ENCODE data around the gene MAGT1.

The MAGT1 gene

DNA sequence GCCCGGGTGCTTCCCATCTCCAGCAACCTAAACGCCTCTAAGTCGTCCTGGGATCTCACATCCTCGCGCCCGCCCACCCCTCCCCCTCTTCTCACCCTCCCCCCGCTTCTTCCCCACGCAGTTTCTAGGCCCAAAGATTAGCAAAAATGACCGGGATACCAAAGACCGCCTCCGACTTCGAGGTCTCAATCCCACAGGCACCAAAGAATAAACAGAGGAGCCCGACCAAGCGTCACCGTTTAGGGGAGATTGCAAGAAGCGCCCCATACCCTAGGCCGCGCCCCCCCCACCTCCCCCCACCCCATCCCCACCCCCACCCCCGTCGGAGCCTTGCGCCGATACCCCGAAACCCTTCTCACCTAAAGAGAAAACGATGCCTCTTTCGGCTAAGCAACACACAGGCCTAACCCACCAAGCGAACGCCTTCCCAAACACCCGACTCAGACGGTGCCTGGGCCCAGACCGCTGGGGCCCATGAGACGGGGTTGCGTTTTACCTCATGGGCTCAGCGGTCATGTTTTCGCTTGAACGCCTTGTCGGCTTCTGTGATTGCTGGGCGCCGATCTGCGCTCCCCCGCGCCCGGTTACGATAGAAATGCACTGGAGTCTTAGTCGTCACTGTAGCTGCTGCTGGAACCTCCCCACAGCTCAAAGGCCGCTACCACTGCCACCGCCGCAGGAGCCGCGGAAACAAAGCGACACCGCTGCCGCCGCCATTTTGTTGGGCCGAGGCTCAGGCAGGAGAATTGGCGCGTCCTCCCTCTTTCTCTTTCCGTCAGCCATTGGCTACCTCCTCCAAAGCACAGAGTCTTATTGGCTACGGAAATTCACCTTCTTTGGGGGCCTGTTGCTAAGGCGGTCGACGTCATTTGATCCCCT lies 109.5 kb downstream of the MAGT1 start, which contains the start of gene ATRX:
ATRX (minus strand) TSS at position 731 of the 879 bp plus-strand sequence; CDS start at position 516, 215 bp downstream.
- TF ChIP-seq, protein P1, sequence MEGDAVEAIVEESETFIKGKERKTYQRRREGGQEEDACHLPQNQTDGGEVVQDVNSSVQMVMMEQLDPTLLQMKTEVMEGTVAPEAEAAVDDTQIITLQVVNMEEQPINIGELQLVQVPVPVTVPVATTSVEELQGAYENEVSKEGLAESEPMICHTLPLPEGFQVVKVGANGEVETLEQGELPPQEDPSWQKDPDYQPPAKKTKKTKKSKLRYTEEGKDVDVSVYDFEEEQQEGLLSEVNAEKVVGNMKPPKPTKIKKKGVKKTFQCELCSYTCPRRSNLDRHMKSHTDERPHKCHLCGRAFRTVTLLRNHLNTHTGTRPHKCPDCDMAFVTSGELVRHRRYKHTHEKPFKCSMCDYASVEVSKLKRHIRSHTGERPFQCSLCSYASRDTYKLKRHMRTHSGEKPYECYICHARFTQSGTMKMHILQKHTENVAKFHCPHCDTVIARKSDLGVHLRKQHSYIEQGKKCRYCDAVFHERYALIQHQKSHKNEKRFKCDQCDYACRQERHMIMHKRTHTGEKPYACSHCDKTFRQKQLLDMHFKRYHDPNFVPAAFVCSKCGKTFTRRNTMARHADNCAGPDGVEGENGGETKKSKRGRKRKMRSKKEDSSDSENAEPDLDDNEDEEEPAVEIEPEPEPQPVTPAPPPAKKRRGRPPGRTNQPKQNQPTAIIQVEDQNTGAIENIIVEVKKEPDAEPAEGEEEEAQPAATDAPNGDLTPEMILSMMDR (conservative IDR thresholded peaks at IDR 0.05; ENCODE audit: low read depth, low read length) = no peak
- peak within 1 kb of the TSS; percentile 74 for H3K4me3 ChIP-seq (ENCODE audit: low read length)

DNA sequence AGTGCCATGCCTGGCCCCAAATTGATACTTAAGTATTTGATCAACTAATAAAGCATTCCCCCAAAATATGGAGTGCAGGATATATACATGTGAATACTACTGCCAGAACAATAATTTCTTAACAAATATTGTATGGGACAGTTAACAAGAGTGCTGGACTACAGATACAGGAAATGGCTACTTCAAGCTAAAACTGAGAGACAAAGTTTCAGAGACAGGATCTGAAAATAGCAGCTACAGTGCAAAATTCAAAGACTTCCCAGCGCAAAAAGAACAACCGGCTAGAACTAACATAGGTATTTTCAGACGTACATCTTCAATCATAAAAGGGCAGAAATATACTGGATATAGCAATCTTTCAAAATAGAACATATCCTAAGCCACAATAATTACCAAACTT lies 115.5 kb downstream of the MAGT1 start:
- DNase-seq (ENCODE audit: low read depth) = no peak
- TF ChIP-seq, protein P1 (conservative IDR thresholded peaks at IDR 0.05; ENCODE audit: low read depth, low read length) = no peak
- H3K4me3 ChIP-seq (ENCODE audit: low read length) = no peak overlapping the region

More for the DNA sequence above, 109.5 kb downstream of the MAGT1 start, which contains the start of gene ATRX:
- DNase-seq (ENCODE audit: low read depth) = peak; percentile 38

DNA sequence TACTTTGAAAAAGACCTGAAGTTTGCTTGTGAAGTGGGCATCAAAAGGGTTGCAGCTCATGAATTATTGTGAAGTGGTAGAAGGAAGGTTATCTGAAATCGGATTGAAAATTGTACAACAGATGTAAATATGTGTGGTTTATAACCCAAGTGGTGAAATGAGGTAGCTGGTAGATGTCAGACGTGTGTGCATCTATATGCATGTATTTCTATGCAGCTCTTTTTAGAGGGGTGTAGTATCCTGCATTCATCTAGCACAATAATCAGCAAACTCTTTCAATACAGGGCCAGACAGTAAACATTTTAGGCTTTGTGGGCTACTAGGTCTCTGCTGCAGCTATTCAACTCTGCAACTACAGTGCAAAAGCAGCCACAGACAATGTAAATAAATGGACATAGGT lies 118.6 kb downstream of the MAGT1 start:
- no peak overlapping the region for H3K4me3 ChIP-seq (ENCODE audit: low read length)
- no peak for DNase-seq (ENCODE audit: low read depth)
- TF ChIP-seq, protein P1 (conservative IDR thresholded peaks at IDR 0.05; ENCODE audit: low read depth, low read length) = no peak
